A549 (cell line): ENCODE data around the gene SHISA8.

Source experiments
- CHD4 ChIP-seq: fragments of 200-600 bp; sonication (generic); IDR thresholded peaks from 2 replicates; pipeline ENCODE4 v1.6.1; 2016; ENCODE audit warnings: antibody characterized with exemption, mild to moderate bottlenecking, borderline replicate concordance
- MAFK ChIP-seq: fragments of 450-650 bp; IDR thresholded peaks from 2 replicates; pipeline ENCODE4 v1.6.1; 2014; ENCODE audit not compliant: partially characterized antibody
- MYC ChIP-seq: IDR thresholded peaks from 2 replicates; pipeline ENCODE4 v1.6.1; 2012; ENCODE audit warnings: mild to moderate bottlenecking, inconsistent platforms, low read length, improper control_type of control experiment, borderline replicate concordance
- NFE2L2 ChIP-seq: fragments of 150-350 bp; conservative IDR thresholded peaks from 2 replicates; pipeline ENCODE4 v1.6.1; 2014; ENCODE audit warnings: low read length
- POLR2A ChIP-seq: IDR thresholded peaks from 2 replicates; pipeline ENCODE4 v1.6.1; 2012; ENCODE audit warnings: mild to moderate bottlenecking, low read length
- USF2 ChIP-seq: fragments of 450-650 bp; IDR thresholded peaks from 2 replicates; pipeline ENCODE4 v1.6.1; 2014; ENCODE audit warnings: antibody characterized with exemption
- ZC3H11A ChIP-seq: fragments of 450-650 bp; IDR thresholded peaks from 2 replicates; pipeline ENCODE4 v1.6.1; 2014; ENCODE audit warnings: antibody characterized with exemption, mild to moderate bottlenecking
- TF ChIP-seq, protein P1 (sequence below): fragments of >200 bp; sonication (Bioruptor Twin); formaldehyde crosslinking; IDR thresholded peaks from 3 replicates; pipeline ENCODE4 v1.5.1; 2016
- TF ChIP-seq, protein P2 (sequence below): IDR thresholded peaks from 2 replicates; pipeline ENCODE4 v1.6.1; 2012

DNA sequence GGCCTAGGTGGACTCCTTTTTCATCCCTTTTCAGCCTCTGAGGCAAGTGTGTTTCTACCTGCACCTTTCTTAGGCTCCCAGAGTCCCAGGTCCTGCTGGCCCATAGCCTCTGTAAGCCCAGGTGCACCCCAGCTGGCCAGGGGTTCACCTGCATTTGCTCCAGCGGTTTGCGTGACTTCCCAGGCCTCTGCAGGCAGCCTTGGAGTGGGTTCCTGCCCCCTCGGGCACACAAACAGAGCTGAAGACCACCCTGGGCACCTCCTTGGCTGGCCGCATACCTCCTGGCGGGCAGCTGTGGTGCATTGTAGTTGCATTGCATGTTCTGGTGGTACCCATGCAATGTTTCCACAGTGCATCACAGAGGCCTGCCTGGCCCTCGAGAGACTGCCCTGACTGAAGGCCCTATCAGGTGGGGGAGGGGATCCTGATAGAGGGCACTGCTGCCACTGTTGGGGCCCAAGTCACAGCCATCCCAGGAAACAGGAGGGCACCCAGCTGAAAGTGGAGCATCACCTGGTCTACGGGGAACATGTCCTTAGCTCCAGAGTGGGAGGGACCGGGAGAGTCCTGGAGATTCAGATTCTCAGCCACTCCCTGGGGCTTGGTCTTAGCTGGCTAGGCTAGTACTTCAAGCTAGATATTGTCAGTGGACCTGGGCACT is 14.1 kb downstream of the SHISA8 start:
- TF ChIP-seq MYC (no peak), POLR2A (no peak), ZC3H11A (no peak), MAFK (no peak), NFE2L2 (no peak), USF2 (no peak), CHD4 (no peak)
- TF ChIP-seq, protein P1, sequence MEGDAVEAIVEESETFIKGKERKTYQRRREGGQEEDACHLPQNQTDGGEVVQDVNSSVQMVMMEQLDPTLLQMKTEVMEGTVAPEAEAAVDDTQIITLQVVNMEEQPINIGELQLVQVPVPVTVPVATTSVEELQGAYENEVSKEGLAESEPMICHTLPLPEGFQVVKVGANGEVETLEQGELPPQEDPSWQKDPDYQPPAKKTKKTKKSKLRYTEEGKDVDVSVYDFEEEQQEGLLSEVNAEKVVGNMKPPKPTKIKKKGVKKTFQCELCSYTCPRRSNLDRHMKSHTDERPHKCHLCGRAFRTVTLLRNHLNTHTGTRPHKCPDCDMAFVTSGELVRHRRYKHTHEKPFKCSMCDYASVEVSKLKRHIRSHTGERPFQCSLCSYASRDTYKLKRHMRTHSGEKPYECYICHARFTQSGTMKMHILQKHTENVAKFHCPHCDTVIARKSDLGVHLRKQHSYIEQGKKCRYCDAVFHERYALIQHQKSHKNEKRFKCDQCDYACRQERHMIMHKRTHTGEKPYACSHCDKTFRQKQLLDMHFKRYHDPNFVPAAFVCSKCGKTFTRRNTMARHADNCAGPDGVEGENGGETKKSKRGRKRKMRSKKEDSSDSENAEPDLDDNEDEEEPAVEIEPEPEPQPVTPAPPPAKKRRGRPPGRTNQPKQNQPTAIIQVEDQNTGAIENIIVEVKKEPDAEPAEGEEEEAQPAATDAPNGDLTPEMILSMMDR = no peak
- TF ChIP-seq, protein P2, sequence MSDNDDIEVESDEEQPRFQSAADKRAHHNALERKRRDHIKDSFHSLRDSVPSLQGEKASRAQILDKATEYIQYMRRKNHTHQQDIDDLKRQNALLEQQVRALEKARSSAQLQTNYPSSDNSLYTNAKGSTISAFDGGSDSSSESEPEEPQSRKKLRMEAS = no peak
